Tibial artery (tissue), 4 donors: ENCODE data around the gene ZMIZ1.

Experiments
- DNase-seq, 2 donors: peaks; one replicate each; pipeline ENCODE4 v3.0.0-alpha.2; 2019
- H3K27ac ChIP-seq, 2 donors: fragments of 200-600 bp; sonication (generic) in 1 of 2; 1 replicate in 1 of 2; 2 replicates in 1 of 2; pipeline ENCODE4 v1.5.1; 2018 to 2019; ENCODE audit warnings: mild to moderate bottlenecking in 1 of 2
- H3K27me3 ChIP-seq, 2 donors: fragments of 200-600 bp; sonication (generic) in 1 of 2; one replicate each; pipeline versions ENCODE4 v1.5.1 to v1.6.0; 2016 to 2019
- H3K36me3 ChIP-seq, 3 donors: fragments of 200-600 bp; sonication (generic) in 2 of 3; one replicate each; pipeline ENCODE4 v1.5.1; 2016 to 2019; ENCODE audit warnings: mild to moderate bottlenecking in 2 of 3
- H3K4me1 ChIP-seq, 4 donors: fragments of 200-600 bp; sonication (generic) in 2 of 4; 1 replicate in 3 of 4; 2 replicates in 1 of 4; pipeline ENCODE4 v1.5.1; 2016 to 2019
- H3K4me3 ChIP-seq, 2 donors: fragments of 200-600 bp; sonication (generic) in 1 of 2; 1 replicate in 1 of 2; 2 replicates in 1 of 2; pipeline ENCODE4 v1.5.1; 2018 to 2019; ENCODE audit warnings: mild to moderate bottlenecking in 2 of 2
- H3K9me3 ChIP-seq, 3 donors: fragments of 200-600 bp; sonication (generic) in 1 of 3; one replicate each; pipeline ENCODE4 v1.5.1; 2016 to 2019
- CTCF ChIP-seq, 2 experiments: fragments of 200-600 bp in 1 of 2; fragments of 450-650 bp in 1 of 2; IDR thresholded peaks; one replicate each; pipeline ENCODE4 v1.5.1; 2017 to 2019; ENCODE audit warnings: antibody characterized with exemption in 2 of 2, mild to moderate bottlenecking in 1 of 2, moderate library complexity in 1 of 2
- intact Hi-C: fragments of 100-400 bp; cut with DNase I; formaldehyde crosslinking; loops from one replicate; pipeline ENCODE4 v1.15.0; 2023; ENCODE audit warnings: low total_unique reads

The ZMIZ1 gene

GRCh38 chr10:79069325-79070080 is 737 bp downstream of the ZMIZ1 start:
- Histone ChIP-seq H3K4me1 (peaks cover 9 to 56% (median 42%) of the 10 kb centered on the region in 4 donors), H3K27me3 (no peaks in the 10 kb centered on the region), H3K4me3 (peak overlapping the region; percentile 70 to 95), H3K27ac (peak overlapping the region; percentile 97 to 100), H3K36me3 (no peaks in the 10 kb centered on the region), H3K9me3 (no peaks in the 10 kb centered on the region)
- TF ChIP-seq CTCF (IDR thresholded peaks at IDR 0.05): no peak
- intact Hi-C loops: loop anchor here (2.0 to 5.0 kb wide), 4 partner anchors 88 to 382 kb away; no protein-coding TSS in a partner anchor
- DNase-seq: peak; percentile 60 to 85

- peak overlapping the region; percentile 70 to 95 for H3K4me3 ChIP-seq
- TF ChIP-seq CTCF (IDR thresholded peaks at IDR 0.05): no peak
- peaks cover 9 to 63% (median 45%) of the 10 kb centered on the region in 4 donors for H3K4me1 ChIP-seq
- peak in 1 of 2 donors; percentile 80 for DNase-seq
- H3K36me3 ChIP-seq: no peaks in the 10 kb centered on the region
- peak overlapping the region; percentile 97 to 100 for H3K27ac ChIP-seq
- no peaks in the 10 kb centered on the region for H3K27me3 ChIP-seq
- intact Hi-C loops: loop anchor here (2.0 to 5.0 kb wide), 2 partner anchors 87 to 97 kb away; no protein-coding TSS in a partner anchor
- no peaks in the 10 kb centered on the region for H3K9me3 ChIP-seq
These were observed 1.4 kb downstream of the ZMIZ1 start for GRCh38 chr10:79070081-79070605.

GRCh38 chr10:79070606-79071395 is 2.0 kb downstream of the ZMIZ1 start:
- Histone ChIP-seq H3K4me1 (peaks cover 9 to 69% (median 50%) of the 10 kb centered on the region in 4 donors), H3K27ac (peak overlapping the region; percentile 97 to 100), H3K36me3 (no peaks in the 10 kb centered on the region), H3K4me3 (peak overlapping the region; percentile 70 to 95), H3K9me3 (no peaks in the 10 kb centered on the region), H3K27me3 (no peaks in the 10 kb centered on the region)
- peak; percentile 98 to 99 for DNase-seq
- intact Hi-C loops: loop anchor here (2.0 to 5.0 kb wide), 2 partner anchors 86 to 98 kb away; no protein-coding TSS in a partner anchor
- peak in 1 of 2 experiments; percentile 16 for TF ChIP-seq CTCF (IDR thresholded peaks at IDR 0.05)

- intact Hi-C loops: loop anchor here (2.0 to 5.0 kb wide), 2 partner anchors 86 to 99 kb away; no protein-coding TSS in a partner anchor
- H3K27me3 ChIP-seq: no peaks in the 10 kb centered on the region
- H3K4me3 ChIP-seq: peak overlapping the region; percentile 70 to 95
- TF ChIP-seq CTCF (IDR thresholded peaks at IDR 0.05): no peak
- H3K9me3 ChIP-seq: no peaks in the 10 kb centered on the region
- H3K36me3 ChIP-seq: no peaks in the 10 kb centered on the region
- H3K27ac ChIP-seq: peak overlapping the region; percentile 97 to 100
- no peak for DNase-seq
- peaks cover 9 to 67% (median 51%) of the 10 kb centered on the region in 4 donors for H3K4me1 ChIP-seq
These were observed 2.7 kb downstream of the ZMIZ1 start for GRCh38 chr10:79071396-79071923.

GRCh38 chr10:79072041-79072441 is 3.3 kb downstream of the ZMIZ1 start:
- Histone ChIP-seq H3K4me1 (peaks cover 9 to 69% (median 48%) of the 10 kb centered on the region in 4 donors), H3K4me3 (peak overlapping the region; percentile 70 to 95), H3K27me3 (no peaks in the 10 kb centered on the region), H3K36me3 (no peaks in the 10 kb centered on the region), H3K9me3 (no peaks in the 10 kb centered on the region), H3K27ac (peak overlapping the region; percentile 97 to 100)
- peak in 1 of 2 donors; percentile 60 for DNase-seq
- intact Hi-C loops: loop anchor here (5.0 kb wide), 1 partner anchor 85 kb away; no protein-coding TSS in a partner anchor
- TF ChIP-seq CTCF (IDR thresholded peaks at IDR 0.05): no peak
